Neural cell (in vitro differentiated cells): ENCODE results near the gene RABGAP1L. TPM values are rescaled to one million over a fixed set of nuclear protein-coding genes. Genes with fewer than 3 reads are reported as not detected.

Source experiments
- H2AFZ ChIP-seq: fragments of 200-600, 300-800 bp; sonication (generic), shearing (Covaris generic); 2 replicates; pipeline ENCODE4 v1.6.0; 2014; ENCODE audit warnings: low read depth, mild to moderate bottlenecking, antibody characterized with exemption, low read length, moderate library complexity
- H3F3A ChIP-seq: fragments of 200-600 bp; shearing (Covaris generic); 2 replicates; pipeline ENCODE4 v1.6.1; 2016; ENCODE audit warnings: mild to moderate bottlenecking, moderate library complexity, mixed read lengths, antibody characterized with exemption, low read length; ENCODE audit not compliant: insufficient read depth, poor library complexity, severe bottlenecking
- H3K27ac ChIP-seq: fragments of 200-600, 300-800 bp; sonication (generic), shearing (Covaris generic); 2 replicates; pipeline ENCODE4 v1.5.1; 2014; ENCODE audit warnings: mild to moderate bottlenecking, low read length, moderate library complexity
- H3K27me3 ChIP-seq: fragments of 300-800, 200-600 bp; sonication (generic), shearing (Covaris generic); 2 replicates; pipeline ENCODE4 v1.6.0; 2014; ENCODE audit warnings: mild to moderate bottlenecking, low read depth, low read length, moderate library complexity; ENCODE audit not compliant: insufficient read depth
- H3K36me3 ChIP-seq: fragments of 300-800, 200-600 bp; sonication (generic), shearing (Covaris generic); 2 replicates; pipeline ENCODE4 v1.5.1; 2014; ENCODE audit warnings: mild to moderate bottlenecking, antibody characterized with exemption, low read length, moderate library complexity; ENCODE audit not compliant: insufficient read depth
- H3K4me2 ChIP-seq: fragments of 300-800, 200-600 bp; sonication (generic), shearing (Covaris generic); 2 replicates; pipeline ENCODE4 v1.6.0; 2014; ENCODE audit warnings: mild to moderate bottlenecking, low read length
- H3K4me3 ChIP-seq: fragments of 300-800, 200-600 bp; sonication (generic), shearing (Covaris generic); 2 replicates; pipeline ENCODE4 v1.5.1; 2014; ENCODE audit warnings: mild to moderate bottlenecking, low read length, moderate library complexity
- H3K79me2 ChIP-seq: fragments of 200-600 bp; shearing (Covaris generic); replicated peaks from 2 replicates; pipeline ENCODE4 v1.6.0; 2014; ENCODE audit warnings: mild to moderate bottlenecking, low read length, moderate library complexity; ENCODE audit not compliant: insufficient read depth
- H3K9ac ChIP-seq: fragments of 300-800, 200-600 bp; sonication (generic), shearing (Covaris generic); 2 replicates; pipeline ENCODE4 v1.6.1; 2016; ENCODE audit warnings: mild to moderate bottlenecking, low read length, mixed read lengths
- H3K9me2 ChIP-seq: fragments of 200-600 bp; shearing (Covaris generic); 2 replicates; pipeline ENCODE4 v1.6.1; 2016; ENCODE audit warnings: mild to moderate bottlenecking, low read length, mixed read lengths; ENCODE audit not compliant: insufficient read depth
- H3K9me3 ChIP-seq: fragments of 200-600, 300-800 bp; sonication (generic), shearing (Covaris generic); 2 replicates; pipeline ENCODE4 v1.6.1; 2016; ENCODE audit warnings: mild to moderate bottlenecking, mixed run types, low read length, moderate library complexity, mixed read lengths
- H4K20me1 ChIP-seq: fragments of 200-600 bp; shearing (Covaris generic); 2 replicates; pipeline ENCODE4 v1.6.1; 2016; ENCODE audit warnings: mild to moderate bottlenecking, mixed run types; ENCODE audit not compliant: insufficient read depth
- EP300 ChIP-seq: fragments of 450-650 bp; conservative IDR thresholded peaks from 2 replicates; pipeline ENCODE4 v1.6.1; 2014; ENCODE audit warnings: antibody characterized with exemption, mild to moderate bottlenecking, moderate library complexity; ENCODE audit not compliant: poor library complexity, severe bottlenecking
- EZH2 ChIP-seq: fragments of 200-600, 300-800 bp; shearing (Covaris generic), sonication (generic); IDR thresholded peaks from 2 replicates; pipeline ENCODE4 v1.6.1; 2014; ENCODE audit warnings: antibody characterized with exemption, low read length, borderline replicate concordance, mild to moderate bottlenecking; ENCODE audit not compliant: insufficient read depth, poor library complexity, severe bottlenecking
- MXI1 ChIP-seq: fragments of 450-650 bp; conservative IDR thresholded peaks from 2 replicates; pipeline ENCODE4 v1.6.1; 2014; ENCODE audit warnings: antibody characterized with exemption, mild to moderate bottlenecking; ENCODE audit not compliant: poor library complexity, severe bottlenecking
- POLR2AphosphoS5 ChIP-seq: IDR thresholded peaks from 2 replicates; pipeline ENCODE4 v1.6.1; 2012
- RAD21 ChIP-seq: fragments of 450-650 bp; conservative IDR thresholded peaks from 2 replicates; pipeline ENCODE4 v1.6.1; 2014; ENCODE audit warnings: antibody characterized with exemption, mild to moderate bottlenecking, moderate library complexity
- SMC3 ChIP-seq: fragments of 450-650 bp; conservative IDR thresholded peaks from 2 replicates; pipeline ENCODE4 v1.6.1; 2014; ENCODE audit warnings: antibody characterized with exemption, mild to moderate bottlenecking, moderate library complexity; ENCODE audit not compliant: poor library complexity
- TAF1 ChIP-seq: IDR thresholded peaks from 2 replicates; pipeline ENCODE4 v1.6.1; 2012; ENCODE audit warnings: low read depth
- polyA plus RNA-seq: library from polyadenylated mRNA; depleted of rRNA; stranded (reverse); fragments of >200 nt; gene quantifications from 2 replicates; pipeline ENCODE4 v1.2.3, GENCODE V29; 2014
- TF ChIP-seq, protein P1 (sequence below): fragments of 450-650 bp; IDR thresholded peaks from 2 replicates; pipeline ENCODE4 v1.5.1; 2014; ENCODE audit warnings: antibody characterized with exemption, mild to moderate bottlenecking, moderate library complexity; ENCODE audit not compliant: poor library complexity, severe bottlenecking
- TF ChIP-seq, protein P2 (sequence below): IDR thresholded peaks from 2 replicates; pipeline ENCODE4 v1.6.1; 2012; ENCODE audit warnings: borderline replicate concordance

Gene RABGAP1L
- polyA plus RNA-seq, 1 donor from 2014 or later: 32.2 TPM

DNA sequence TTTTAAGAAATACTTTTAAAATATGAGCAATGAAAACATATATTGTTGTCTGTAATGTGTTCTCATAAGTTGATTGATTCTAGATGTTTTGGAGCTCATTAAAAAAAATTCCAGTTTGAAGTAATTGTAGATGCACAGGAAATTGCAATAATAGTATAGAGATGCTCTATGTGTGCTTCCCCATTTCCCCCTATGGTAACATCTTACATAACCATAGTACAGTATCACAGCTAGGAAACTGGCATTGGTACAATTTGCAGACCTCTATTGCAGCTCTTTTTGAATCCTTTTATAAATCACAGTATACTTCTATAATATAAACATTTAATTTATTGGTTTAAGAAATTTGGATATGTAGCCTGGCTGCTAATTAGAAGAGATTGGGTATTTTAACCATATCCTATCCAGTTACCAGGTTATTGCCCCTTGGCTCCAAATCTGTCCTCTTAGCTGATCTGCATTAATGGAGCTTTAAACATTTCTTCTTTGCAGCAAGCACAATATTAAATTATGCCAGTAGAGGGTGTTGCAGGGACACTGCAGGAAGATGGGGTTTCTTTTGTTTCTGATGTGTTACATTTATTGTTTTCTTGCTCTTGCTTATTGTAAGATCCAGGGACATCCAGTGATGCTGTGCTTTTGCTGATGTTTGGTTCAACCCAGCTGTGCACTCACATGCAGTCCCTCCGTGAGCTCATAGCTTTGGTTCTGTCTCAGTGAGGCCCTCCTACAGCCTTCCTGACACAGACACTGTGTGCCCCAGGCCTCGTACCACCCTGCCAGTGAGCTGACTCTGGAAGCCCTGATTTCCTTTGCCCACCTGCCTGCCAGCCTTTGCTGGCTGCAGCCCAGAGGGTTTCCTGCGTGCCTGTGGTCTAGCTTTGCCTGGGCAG is 103.3 kb downstream of the RABGAP1L start:
- Histone ChIP-seq H3K4me2 (no peak overlapping the region), H3K4me3 (no peak overlapping the region), H3K79me2 (no peaks in the 10 kb centered on the region), H3K9ac (peak overlapping the region; percentile 32), H3K36me3 (no peaks in the 10 kb centered on the region), H4K20me1 (no peaks in the 10 kb centered on the region), H3K27me3 (no peaks in the 10 kb centered on the region), H3K9me3 (no peaks in the 10 kb centered on the region), H3F3A (no peaks in the 10 kb centered on the region), H2AFZ (peak overlapping the region; percentile 96), H3K27ac (peak overlapping the region; percentile 39), H3K9me2 (no peaks in the 10 kb centered on the region)
- TF ChIP-seq RAD21: peak; percentile 89
- no peak for TF ChIP-seq POLR2AphosphoS5
- TF ChIP-seq, protein P1, sequence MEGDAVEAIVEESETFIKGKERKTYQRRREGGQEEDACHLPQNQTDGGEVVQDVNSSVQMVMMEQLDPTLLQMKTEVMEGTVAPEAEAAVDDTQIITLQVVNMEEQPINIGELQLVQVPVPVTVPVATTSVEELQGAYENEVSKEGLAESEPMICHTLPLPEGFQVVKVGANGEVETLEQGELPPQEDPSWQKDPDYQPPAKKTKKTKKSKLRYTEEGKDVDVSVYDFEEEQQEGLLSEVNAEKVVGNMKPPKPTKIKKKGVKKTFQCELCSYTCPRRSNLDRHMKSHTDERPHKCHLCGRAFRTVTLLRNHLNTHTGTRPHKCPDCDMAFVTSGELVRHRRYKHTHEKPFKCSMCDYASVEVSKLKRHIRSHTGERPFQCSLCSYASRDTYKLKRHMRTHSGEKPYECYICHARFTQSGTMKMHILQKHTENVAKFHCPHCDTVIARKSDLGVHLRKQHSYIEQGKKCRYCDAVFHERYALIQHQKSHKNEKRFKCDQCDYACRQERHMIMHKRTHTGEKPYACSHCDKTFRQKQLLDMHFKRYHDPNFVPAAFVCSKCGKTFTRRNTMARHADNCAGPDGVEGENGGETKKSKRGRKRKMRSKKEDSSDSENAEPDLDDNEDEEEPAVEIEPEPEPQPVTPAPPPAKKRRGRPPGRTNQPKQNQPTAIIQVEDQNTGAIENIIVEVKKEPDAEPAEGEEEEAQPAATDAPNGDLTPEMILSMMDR: peak; percentile 91
- TF ChIP-seq SMC3: peak; percentile 86

DNA sequence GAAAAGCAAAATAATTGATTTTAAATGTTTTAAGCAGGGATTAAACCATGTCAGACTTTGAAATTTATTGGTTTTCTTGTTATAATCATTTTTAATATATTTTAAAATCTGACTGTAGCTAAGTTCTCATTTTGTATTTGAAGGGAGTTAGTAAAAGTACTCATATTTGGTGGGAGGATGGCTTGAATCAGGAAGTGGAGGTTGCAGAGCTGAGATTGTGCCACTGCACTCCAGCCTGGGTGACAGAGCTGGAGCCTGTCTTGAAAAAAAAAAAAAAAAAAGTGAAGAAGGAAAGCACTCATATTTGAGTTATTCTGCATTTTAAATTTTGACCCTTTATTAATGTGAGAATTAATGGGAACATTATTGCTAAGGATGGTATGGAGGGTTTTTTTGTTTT is 106.0 kb downstream of the RABGAP1L start:
- Histone ChIP-seq H3K36me3 (no peaks in the 10 kb centered on the region), H3K27me3 (no peaks in the 10 kb centered on the region), H2AFZ (no peak overlapping the region), H3K9ac (no peak overlapping the region), H3K9me3 (no peaks in the 10 kb centered on the region), H4K20me1 (no peaks in the 10 kb centered on the region), H3F3A (no peaks in the 10 kb centered on the region), H3K27ac (no peak overlapping the region), H3K4me3 (no peak overlapping the region), H3K79me2 (no peaks in the 10 kb centered on the region), H3K9me2 (no peaks in the 10 kb centered on the region), H3K4me2 (no peak overlapping the region)
- no peak for TF ChIP-seq POLR2AphosphoS5
- no peak for TF ChIP-seq RAD21
- TF ChIP-seq MXI1: no peak

DNA sequence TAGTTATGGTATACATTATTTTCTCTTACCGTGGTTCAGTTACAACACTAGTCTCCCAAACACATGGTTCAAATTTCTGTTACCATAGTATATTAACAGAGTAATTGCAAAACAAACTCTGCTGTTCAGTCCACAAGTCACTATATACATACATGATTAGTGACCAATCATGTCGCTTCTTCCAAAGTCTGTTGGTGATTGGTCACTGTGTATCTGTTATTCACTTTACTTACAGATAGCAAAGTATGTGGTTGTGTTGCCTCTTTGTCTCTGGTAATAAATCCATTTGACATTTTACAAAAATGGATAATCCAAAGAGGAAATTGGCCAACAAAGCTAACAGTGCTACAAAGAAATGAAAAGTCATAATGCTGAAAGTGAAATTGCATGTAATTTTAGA is 107.2 kb downstream of the RABGAP1L start:
- H3K9ac ChIP-seq: no peak overlapping the region
- H3K4me3 ChIP-seq: no peak overlapping the region
- H3K4me2 ChIP-seq: no peak overlapping the region
- no peak overlapping the region for H3K27ac ChIP-seq
- H3K36me3 ChIP-seq: no peaks in the 10 kb centered on the region
- no peaks in the 10 kb centered on the region for H3K9me2 ChIP-seq
- TF ChIP-seq, protein P1: no peak
- TF ChIP-seq RAD21: no peak
- no peak for TF ChIP-seq EZH2
- TF ChIP-seq POLR2AphosphoS5: no peak
- no peak for TF ChIP-seq SMC3
- TF ChIP-seq TAF1: no peak
- no peak for TF ChIP-seq EP300
- TF ChIP-seq, protein P2, sequence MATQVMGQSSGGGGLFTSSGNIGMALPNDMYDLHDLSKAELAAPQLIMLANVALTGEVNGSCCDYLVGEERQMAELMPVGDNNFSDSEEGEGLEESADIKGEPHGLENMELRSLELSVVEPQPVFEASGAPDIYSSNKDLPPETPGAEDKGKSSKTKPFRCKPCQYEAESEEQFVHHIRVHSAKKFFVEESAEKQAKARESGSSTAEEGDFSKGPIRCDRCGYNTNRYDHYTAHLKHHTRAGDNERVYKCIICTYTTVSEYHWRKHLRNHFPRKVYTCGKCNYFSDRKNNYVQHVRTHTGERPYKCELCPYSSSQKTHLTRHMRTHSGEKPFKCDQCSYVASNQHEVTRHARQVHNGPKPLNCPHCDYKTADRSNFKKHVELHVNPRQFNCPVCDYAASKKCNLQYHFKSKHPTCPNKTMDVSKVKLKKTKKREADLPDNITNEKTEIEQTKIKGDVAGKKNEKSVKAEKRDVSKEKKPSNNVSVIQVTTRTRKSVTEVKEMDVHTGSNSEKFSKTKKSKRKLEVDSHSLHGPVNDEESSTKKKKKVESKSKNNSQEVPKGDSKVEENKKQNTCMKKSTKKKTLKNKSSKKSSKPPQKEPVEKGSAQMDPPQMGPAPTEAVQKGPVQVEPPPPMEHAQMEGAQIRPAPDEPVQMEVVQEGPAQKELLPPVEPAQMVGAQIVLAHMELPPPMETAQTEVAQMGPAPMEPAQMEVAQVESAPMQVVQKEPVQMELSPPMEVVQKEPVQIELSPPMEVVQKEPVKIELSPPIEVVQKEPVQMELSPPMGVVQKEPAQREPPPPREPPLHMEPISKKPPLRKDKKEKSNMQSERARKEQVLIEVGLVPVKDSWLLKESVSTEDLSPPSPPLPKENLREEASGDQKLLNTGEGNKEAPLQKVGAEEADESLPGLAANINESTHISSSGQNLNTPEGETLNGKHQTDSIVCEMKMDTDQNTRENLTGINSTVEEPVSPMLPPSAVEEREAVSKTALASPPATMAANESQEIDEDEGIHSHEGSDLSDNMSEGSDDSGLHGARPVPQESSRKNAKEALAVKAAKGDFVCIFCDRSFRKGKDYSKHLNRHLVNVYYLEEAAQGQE: no peak
- TF ChIP-seq MXI1: no peak
- no peaks in the 10 kb centered on the region for H3K9me3 ChIP-seq
- no peak overlapping the region for H2AFZ ChIP-seq
- H3K79me2 ChIP-seq: no peaks in the 10 kb centered on the region
- H3K27me3 ChIP-seq: no peaks in the 10 kb centered on the region
- no peaks in the 10 kb centered on the region for H3F3A ChIP-seq
- no peaks in the 10 kb centered on the region for H4K20me1 ChIP-seq
